Stimulated activated naive B cell treated with anti-CD40 and anti-IgM and Interleukin-4, amounts not matched to agents 10 μg/mL and 1 μg/mL and 100 μg/mL, for 72 hours (primary cell): ENCODE data around the gene FHOD3.
A peak's percentile ranks its signal among the peaks of the same experiment; 100 is the strongest.

Experiments
- ATAC-seq, 2 donors: fragments of 150-1000 bp; cut with Tn5 transposase; replicated peaks; 2 replicates each; pipeline ENCODE4 v1.10.0; 2021; ENCODE audit warnings: moderate library complexity in 1 of 2
- DNase-seq: peaks from one replicate; pipeline ENCODE4 v3.0.0; 2021
- H3K27ac Mint-ChIP-seq: one replicate; pipeline ENCODE4 v1.8.0; 2022; ENCODE audit warnings: mild to moderate bottlenecking, mixed read lengths
- H3K27me3 Mint-ChIP-seq, 2 donors: one replicate each; pipeline ENCODE4 v1.8.0; 2022; ENCODE audit warnings: mixed read lengths in 2 of 2
- H3K36me3 Mint-ChIP-seq, 2 donors: one replicate each; pipeline ENCODE4 v1.8.0; 2022; ENCODE audit warnings: mixed read lengths in 2 of 2, mild to moderate bottlenecking in 1 of 2
- H3K4me1 Mint-ChIP-seq, 2 donors: one replicate each; pipeline ENCODE4 v1.8.0; 2022; ENCODE audit warnings: mixed read lengths in 2 of 2, mild to moderate bottlenecking in 1 of 2
- H3K4me3 Mint-ChIP-seq, 2 donors: one replicate each; pipeline ENCODE4 v1.8.0; 2022; ENCODE audit warnings: mild to moderate bottlenecking in 2 of 2, mixed read lengths in 2 of 2, moderate library complexity in 1 of 2
- H3K9me3 Mint-ChIP-seq, 2 donors: one replicate each; pipeline ENCODE4 v1.8.0; 2022; ENCODE audit warnings: mixed read lengths in 2 of 2, mild to moderate bottlenecking in 1 of 2

FHOD3 gene

DNA sequence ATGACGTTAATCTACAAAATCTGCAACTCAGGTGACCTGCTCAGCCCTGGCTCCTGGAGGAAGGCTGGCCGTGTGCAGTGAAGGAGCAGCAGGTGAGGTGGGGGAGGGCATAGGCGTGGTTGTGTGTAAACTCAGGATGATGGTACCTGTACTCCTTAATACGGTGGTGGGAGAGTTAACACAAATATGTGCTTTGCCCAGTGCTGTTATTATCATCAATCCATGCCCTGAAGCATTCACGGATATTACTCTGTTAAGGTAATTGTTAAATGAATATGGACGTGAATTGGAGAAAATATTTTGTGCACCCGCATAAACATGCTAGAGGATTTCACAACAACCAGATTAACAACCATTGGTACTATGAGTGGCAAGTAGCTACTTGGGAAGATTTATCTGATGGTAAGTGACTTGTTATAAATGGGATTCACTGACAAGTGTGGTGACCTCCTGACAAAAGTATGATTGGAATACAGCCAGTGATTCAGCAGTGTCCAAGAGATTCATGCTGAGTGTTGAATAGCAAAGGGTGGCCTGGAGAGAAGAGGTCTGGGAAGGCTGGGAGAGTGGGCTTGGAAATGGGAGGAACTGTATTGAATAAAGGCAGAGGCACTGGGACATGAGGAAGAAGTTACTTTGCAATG is 337.2 kb downstream of the FHOD3 start:
- H3K4me1 Mint-ChIP-seq, result peaks cover 2 to 10% of the 10 kb centered on the region in 2 donors
- H3K36me3 Mint-ChIP-seq, result no peaks in the 10 kb centered on the region
- H3K4me3 Mint-ChIP-seq, result no peak overlapping the region
- peaks cover 0 to 5% of the 10 kb centered on the region in 2 donors for H3K27me3 Mint-ChIP-seq
- H3K27ac Mint-ChIP-seq, result no peak overlapping the region
- DNase-seq (no peak), ATAC-seq (no peak)
- no peaks in the 10 kb centered on the region for H3K9me3 Mint-ChIP-seq

DNA sequence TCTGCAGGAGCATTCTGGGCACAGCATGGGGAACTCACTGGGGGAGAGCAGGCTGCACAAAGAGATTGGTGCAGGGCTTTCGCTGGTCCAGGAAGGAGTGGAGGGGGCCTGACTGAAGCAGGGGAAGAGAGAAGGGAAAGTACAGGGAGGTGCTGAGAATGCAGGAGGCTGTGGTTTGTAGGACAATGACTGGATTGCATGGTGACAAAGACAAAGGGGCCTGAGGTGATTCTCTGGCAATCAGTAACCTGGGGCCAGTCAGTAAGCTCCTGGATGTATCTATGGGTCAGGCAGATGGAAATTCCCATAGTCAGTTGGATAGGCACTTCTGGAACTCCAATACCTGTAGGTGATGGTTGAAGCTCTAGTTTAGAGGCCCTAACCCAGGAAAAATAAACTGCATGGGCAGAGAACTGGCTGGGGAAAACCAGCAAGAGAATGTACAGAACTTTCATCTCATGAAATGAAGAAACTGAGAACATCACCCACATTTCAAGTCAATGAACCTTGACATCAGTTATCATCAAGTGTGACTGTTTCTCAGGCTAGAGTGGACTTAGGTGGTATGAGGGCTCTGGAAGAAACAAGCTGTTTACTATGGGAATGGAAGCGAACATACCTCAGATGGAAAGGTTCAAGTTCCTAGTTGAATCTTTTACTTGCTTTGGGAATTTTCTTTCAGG is 338.0 kb downstream of the FHOD3 start:
- Mint-ChIP-seq H3K4me3 (no peak overlapping the region), H3K4me1 (peaks cover 2 to 10% of the 10 kb centered on the region in 2 donors), H3K27ac (no peak overlapping the region), H3K36me3 (no peaks in the 10 kb centered on the region), H3K9me3 (no peaks in the 10 kb centered on the region), H3K27me3 (peaks cover 0 to 5% of the 10 kb centered on the region in 2 donors)
- no peak for DNase-seq
- ATAC-seq, result peak in 1 of 2 donors; percentile 52

DNA sequence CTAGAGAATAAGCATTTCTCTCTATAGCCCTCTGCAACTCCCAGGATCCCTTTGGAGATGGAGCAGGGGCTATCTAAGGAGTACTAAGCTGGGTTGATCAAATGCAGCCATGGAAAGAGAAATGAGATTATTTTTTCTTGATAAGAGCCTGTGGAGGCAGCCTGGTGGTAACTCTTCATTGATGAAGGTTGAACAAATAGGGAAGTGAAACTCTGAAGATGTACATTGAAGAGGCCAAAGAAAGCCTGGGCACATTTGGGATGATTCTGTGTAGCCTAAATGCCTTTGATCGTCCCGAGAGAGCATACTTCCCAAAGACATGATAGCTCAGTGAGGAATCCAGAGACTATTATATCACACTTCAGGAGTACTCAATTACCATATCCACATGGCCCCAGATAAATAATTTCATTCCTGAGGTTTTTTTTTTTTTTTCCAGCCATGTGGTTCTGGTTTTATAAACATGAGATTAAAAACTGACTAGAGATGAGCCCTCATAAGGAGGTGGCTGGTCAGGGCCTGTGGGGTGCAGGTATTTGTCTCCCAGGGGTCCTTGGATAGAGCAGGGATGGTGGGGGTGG is 338.8 kb downstream of the FHOD3 start:
- Mint-ChIP-seq H3K9me3 (no peaks in the 10 kb centered on the region), H3K27me3 (peaks cover 0 to 5% of the 10 kb centered on the region in 2 donors), H3K4me3 (no peak overlapping the region), H3K27ac (no peak overlapping the region), H3K36me3 (no peaks in the 10 kb centered on the region), H3K4me1 (peaks cover 2 to 10% of the 10 kb centered on the region in 2 donors)
- DNase-seq (no peak), ATAC-seq (peak; percentile 53)

DNA sequence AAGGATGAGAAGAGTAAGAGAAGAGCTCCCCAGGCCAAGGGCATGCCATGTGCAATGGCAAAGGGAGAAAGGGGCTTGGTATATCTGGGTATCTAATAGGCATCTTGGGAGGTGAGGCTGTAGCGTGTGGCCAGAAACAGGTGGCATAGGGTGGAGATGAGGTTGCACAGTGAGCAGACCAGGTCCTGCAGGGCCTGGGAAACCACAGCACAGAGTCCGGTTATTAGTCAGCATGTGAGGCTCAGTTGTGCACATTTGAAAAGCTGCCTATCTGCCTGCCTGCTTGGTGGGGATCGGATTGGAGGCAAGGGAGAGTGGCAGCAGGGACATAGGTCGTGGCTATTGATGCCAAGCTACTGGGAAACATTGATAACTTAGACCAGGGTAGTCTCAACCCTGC is 340.7 kb downstream of the FHOD3 start:
- Mint-ChIP-seq H3K9me3 (no peaks in the 10 kb centered on the region), H3K4me1 (peaks cover 2 to 10% of the 10 kb centered on the region in 2 donors), H3K27ac (no peak overlapping the region), H3K36me3 (no peaks in the 10 kb centered on the region), H3K27me3 (peaks cover 0 to 5% of the 10 kb centered on the region in 2 donors), H3K4me3 (no peak overlapping the region)
- ATAC-seq (peak; percentile 40 to 73), DNase-seq (no peak)

DNA sequence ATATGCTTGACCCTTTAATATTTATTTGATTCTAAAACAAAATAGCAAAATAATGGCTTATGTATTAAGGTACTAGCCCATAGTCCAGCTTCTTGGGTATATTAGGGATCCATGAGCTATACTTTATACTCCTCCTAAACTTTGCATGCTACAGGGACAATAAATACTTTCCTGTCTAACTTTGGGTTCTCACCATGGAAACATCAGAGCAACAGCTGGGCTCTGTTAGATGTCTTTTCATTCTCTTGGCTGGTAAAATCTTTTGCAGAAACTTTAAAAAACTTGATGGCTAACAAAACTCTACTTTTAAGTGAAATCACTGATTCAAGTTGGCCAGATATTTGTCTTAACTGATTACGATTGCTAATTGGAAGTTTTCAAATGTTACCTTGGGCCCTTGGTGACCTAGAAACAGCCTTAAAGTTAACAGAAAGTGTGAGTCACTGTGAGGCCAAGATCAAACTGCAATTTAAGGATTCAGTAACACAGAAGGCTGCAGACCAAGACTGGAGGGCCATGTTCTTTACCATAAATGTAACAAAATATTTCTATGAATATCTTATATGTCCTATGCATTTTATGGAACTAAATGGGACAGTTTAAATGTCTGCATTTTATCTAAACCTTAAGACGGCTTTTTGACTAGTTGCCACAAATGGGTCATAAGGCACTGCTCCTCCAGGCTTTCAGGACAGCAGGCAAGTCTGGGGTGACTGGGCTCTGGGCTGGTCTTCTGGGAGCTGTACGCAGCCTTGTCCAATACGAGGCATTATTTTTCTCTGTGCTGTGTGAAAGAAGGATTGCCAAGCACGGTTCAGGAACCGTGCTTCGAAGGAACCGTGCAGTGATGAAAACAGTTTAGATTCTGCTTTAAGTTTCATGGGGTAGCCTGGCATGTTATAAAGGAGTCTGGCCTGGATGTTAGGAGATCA is 342.8 kb downstream of the FHOD3 start:
- Mint-ChIP-seq H3K36me3 (no peaks in the 10 kb centered on the region), H3K27me3 (peaks cover 0 to 7% of the 10 kb centered on the region in 2 donors), H3K4me1 (peaks cover under 1 to 9% of the 10 kb centered on the region in 2 donors), H3K9me3 (no peaks in the 10 kb centered on the region), H3K27ac (no peak overlapping the region), H3K4me3 (no peak overlapping the region)
- no peak for ATAC-seq
- no peak for DNase-seq

DNA sequence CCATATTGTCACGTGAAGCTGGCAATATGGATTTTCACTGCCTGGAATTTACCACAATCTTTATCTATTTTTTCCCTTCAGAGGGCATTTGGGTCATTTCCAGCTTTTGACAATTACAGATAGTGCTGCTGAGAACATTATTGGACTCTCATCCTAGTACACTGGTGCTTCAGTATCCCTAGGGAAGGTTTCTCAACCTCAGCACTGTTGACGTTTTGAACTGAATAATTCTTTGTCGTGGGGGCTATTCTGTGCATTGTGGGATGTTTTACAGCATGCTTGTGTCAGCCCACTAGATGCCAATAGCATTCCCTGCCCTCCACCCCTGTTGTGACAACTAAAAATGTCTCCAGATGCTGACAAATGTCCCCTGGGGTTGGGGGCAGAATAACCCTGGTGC is 345.5 kb downstream of the FHOD3 start:
- Mint-ChIP-seq H3K27ac (no peak overlapping the region), H3K4me3 (no peak overlapping the region), H3K36me3 (no peaks in the 10 kb centered on the region), H3K4me1 (no peaks in the 10 kb centered on the region), H3K27me3 (peaks cover 0 to 7% of the 10 kb centered on the region in 2 donors), H3K9me3 (no peaks in the 10 kb centered on the region)
- ATAC-seq (no peak), DNase-seq (no peak)

DNA sequence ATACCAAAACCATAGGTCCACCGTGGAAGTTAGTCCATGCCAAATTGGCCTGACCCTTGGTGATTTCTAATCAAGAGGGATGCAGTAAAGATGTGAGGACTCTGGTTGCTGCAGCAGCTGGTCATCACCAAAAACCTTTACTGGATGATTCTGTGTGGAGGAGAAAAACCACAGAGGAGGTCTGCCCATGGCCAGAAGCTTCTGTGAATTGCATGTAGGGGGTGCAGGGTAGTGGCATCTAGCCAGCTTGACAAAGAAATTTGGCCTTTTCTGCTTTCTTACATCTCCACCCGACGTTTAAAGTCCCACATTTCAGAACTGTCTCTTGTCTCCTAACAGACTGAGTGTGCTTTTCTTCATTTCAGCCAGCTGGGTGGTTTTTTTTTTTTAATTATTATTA is 351.3 kb downstream of the FHOD3 start:
- Mint-ChIP-seq H3K4me1 (no peaks in the 10 kb centered on the region), H3K4me3 (no peak overlapping the region), H3K27ac (no peak overlapping the region), H3K36me3 (no peaks in the 10 kb centered on the region), H3K27me3 (peaks cover 0 to 19% of the 10 kb centered on the region in 2 donors), H3K9me3 (peaks cover 0 to 5% of the 10 kb centered on the region in 2 donors)
- DNase-seq (no peak), ATAC-seq (no peak)

DNA sequence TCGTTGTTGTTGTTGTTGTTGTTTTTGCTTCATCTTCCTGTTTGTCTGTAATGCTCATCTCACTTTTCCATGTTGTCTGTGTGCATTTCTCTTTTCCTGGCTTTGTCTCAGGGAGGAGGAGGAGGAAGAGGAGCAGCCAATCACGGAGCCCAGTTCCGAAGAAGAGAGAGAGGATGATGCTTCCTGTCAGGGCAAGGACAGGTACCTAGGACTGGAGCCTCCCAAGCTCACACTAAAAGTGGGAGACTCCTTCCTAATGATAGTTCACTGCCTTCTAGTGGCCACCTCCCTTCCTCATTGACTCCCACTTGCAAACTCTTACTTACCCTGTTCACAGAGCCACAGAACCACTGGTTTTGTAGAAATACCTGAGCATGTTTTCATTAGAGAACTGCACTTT is 351.7 kb downstream of the FHOD3 start:
- DNase-seq (no peak), ATAC-seq (no peak)
- peaks cover 0 to 5% of the 10 kb centered on the region in 2 donors for H3K9me3 Mint-ChIP-seq
- H3K4me3 Mint-ChIP-seq, result no peak overlapping the region
- H3K4me1 Mint-ChIP-seq, result no peaks in the 10 kb centered on the region
- H3K27me3 Mint-ChIP-seq, result peaks cover 0 to 19% of the 10 kb centered on the region in 2 donors
- no peak overlapping the region for H3K27ac Mint-ChIP-seq
- no peaks in the 10 kb centered on the region for H3K36me3 Mint-ChIP-seq

DNA sequence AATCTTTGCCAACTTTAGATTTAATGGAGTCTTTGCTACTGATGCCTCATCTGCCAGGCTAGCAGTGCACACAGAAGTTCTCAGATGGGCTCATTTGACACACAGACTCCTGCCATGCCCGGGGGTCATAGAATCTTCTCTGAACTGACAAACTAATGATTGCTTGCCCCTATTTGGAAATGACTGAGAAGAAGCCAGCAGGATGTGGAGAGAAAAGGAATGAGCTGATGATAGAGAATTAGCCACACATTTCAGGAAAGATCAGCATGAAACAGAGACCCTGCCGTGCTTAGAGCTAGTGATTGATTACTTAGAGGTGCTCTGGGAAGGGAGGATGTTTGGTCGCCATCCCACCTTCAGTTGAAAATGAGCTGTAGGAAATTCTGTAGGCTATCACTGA is 352.8 kb downstream of the FHOD3 start:
- DNase-seq (no peak), ATAC-seq (no peak)
- Mint-ChIP-seq H3K4me3 (no peak overlapping the region), H3K27ac (no peak overlapping the region), H3K9me3 (peaks cover 0 to 5% of the 10 kb centered on the region in 2 donors), H3K36me3 (no peaks in the 10 kb centered on the region), H3K27me3 (peaks cover 8 to 21% of the 10 kb centered on the region in 2 donors), H3K4me1 (no peaks in the 10 kb centered on the region)

DNA sequence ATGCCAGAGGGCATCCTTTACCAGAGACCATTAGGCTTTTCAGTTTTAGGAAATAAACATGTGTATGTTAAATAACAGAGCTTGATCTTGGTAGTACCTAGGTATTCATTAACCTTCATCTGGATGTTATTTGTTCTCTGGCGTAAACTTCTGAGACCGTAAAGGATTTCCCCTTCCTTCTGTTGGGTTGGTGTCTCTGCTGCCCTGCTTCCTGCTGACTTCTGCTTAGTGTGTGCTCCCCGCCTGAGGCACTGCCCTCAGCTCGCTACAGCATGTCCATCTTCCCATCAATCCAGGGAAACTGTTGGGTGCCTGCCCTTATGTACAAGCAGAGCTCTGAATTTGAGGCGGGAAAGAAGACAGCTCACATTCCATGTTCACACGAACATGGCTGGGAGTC is 353.4 kb downstream of the FHOD3 start:
- H3K4me3 Mint-ChIP-seq, result no peak overlapping the region
- no peaks in the 10 kb centered on the region for H3K4me1 Mint-ChIP-seq
- H3K27me3 Mint-ChIP-seq, result peaks cover 13 to 27% of the 10 kb centered on the region in 2 donors
- no peaks in the 10 kb centered on the region for H3K36me3 Mint-ChIP-seq
- ATAC-seq, result no peak
- DNase-seq, result no peak
- peaks cover 0 to 5% of the 10 kb centered on the region in 2 donors for H3K9me3 Mint-ChIP-seq
- H3K27ac Mint-ChIP-seq, result no peak overlapping the region

DNA sequence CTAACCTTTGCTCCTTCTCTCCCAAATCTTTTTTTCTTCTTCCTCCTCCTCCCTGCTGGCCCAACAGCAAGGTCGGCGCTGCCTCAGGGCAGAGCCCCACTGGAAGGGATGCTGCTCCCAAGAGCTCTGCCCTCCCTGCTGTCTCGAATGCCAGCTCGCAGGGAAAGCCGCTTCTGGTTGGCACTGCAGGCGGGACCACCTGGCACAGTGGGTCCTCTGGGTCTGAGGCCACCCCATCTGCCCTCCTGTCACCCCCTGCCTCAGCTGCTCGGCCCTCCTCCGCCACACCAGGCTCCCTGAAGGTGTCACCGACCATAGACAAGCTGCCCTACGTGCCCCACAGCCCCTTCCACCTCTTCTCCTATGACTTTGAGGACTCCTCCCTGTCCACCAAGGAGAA is 355.0 kb downstream of the FHOD3 start:
- H3K36me3 Mint-ChIP-seq, result no peaks in the 10 kb centered on the region
- ATAC-seq, result no peak

DNA sequence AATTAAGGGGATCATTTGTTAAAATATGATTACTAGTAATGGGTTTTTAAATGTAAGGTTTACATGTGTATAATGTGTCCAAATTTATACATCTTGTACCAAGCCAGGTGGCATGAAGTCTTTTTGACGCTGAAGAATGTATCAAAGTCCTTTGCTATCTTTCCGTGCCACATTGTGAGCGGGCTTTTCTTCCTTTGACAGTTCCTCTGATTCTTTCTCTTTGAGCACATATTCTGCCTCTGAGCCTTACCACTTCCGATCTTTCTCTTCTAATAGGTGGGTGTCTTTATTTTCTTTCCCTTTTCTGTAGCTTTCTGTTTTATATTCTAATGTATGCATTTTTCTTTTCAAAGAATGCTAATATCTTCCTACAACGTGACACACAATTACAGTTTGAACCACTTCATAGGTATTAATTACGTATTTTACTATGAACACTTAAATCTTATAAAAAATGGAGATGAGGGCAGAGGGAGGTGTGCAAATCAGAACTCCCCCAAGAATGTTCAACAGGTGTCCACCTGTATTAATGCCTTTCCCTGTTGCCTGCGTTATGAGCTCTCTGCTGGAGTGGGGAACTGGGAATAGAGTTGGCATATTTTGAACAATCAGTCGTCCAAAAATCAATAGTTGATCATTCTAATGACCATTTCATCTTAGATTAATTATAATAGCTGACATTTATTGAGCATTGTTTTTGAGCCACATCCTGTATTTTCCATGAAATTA is 355.8 kb downstream of the FHOD3 start:
- Mint-ChIP-seq H3K27ac (no peak overlapping the region), H3K9me3 (peaks cover 0 to 5% of the 10 kb centered on the region in 2 donors), H3K36me3 (no peaks in the 10 kb centered on the region), H3K4me3 (no peak overlapping the region), H3K4me1 (no peaks in the 10 kb centered on the region), H3K27me3 (peaks cover 17 to 31% of the 10 kb centered on the region in 2 donors)
- ATAC-seq (no peak), DNase-seq (no peak)

More for the DNA sequence above, 355.0 kb downstream of the FHOD3 start:
- Mint-ChIP-seq H3K4me3 (no peak overlapping the region), H3K27me3 (peaks cover 17 to 31% of the 10 kb centered on the region in 2 donors), H3K27ac (no peak overlapping the region), H3K4me1 (no peaks in the 10 kb centered on the region), H3K9me3 (peaks cover 0 to 5% of the 10 kb centered on the region in 2 donors)
- DNase-seq, result no peak

DNA sequence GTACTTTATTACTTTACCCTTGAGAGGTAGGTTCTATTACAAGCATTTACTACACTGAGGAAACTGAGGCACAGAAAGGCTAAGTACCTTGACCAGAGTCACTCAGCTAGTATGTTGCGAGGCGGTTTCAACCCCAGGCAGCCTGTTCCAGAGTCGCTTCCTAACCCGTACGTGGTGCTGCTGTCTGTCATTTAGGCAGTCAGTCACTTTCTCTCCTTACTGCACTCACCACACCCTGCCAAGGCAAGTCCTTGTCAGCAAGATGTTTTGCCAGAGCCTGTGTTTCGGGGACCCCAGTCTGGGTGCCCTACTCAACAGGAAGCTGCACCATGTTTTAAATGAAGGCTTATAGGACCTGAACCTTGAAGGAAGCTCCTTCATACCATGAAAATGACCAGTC is 356.4 kb downstream of the FHOD3 start:
- Mint-ChIP-seq H3K27ac (no peak overlapping the region), H3K27me3 (peaks cover 17 to 31% of the 10 kb centered on the region in 2 donors), H3K36me3 (no peaks in the 10 kb centered on the region), H3K9me3 (peaks cover 0 to 5% of the 10 kb centered on the region in 2 donors), H3K4me3 (no peak overlapping the region), H3K4me1 (no peaks in the 10 kb centered on the region)
- DNase-seq (no peak), ATAC-seq (no peak)
